PC-9 (cell line): ENCODE data around the gene GTF3A. TPM values are rescaled to one million over a fixed set of nuclear protein-coding genes. Genes with fewer than 3 reads are reported as not detected.

Experiments
- BruUV-seq: library from RNA; stranded (reverse); fragments of 400-500 nt; replicated peaks from 2 replicates; lab custom pipeline; 2021; lab: Mats Ljungman, UMichigan
- CTCF ChIA-PET: fragments of 300-600 bp; sonication (Branson Sonifier 250); formaldehyde crosslinking; loops from one replicate; lab custom pipeline; 2022; ENCODE audit warnings: antibody characterized with exemption; lab: Charles Lee
- POLR2A ChIA-PET: fragments of 300-600 bp; sonication (Branson Sonifier 250); formaldehyde crosslinking; loops from one replicate; lab custom pipeline; 2022; ENCODE audit warnings: antibody characterized with exemption; ENCODE audit not compliant: unreplicated experiment; lab: Charles Lee
- DNase-seq, 2 experiments: peaks; one replicate each; pipeline versions ENCODE4 v3.0.0 to v3.0.0-alpha.2; 2015 to 2022; ENCODE audit warnings: mixed read lengths in 1 of 2
- H2AFZ ChIP-seq: fragments of 200-600 bp; sonication (generic); 2 replicates; pipeline ENCODE4 v1.8.1; 2017; ENCODE audit warnings: antibody characterized with exemption
- H3F3A ChIP-seq: fragments of 200-600 bp; sonication (generic); 2 replicates; pipeline ENCODE4 v1.8.1; 2017; ENCODE audit warnings: antibody characterized with exemption, mild to moderate bottlenecking, low read depth; ENCODE audit not compliant: insufficient read depth
- H3K27ac ChIP-seq: fragments of 200-600 bp; sonication (generic); 2 replicates; pipeline ENCODE4 v1.6.1; 2016; ENCODE audit warnings: mixed run types
- H3K27me3 ChIP-seq: fragments of 200-600 bp; sonication (generic); 2 replicates; pipeline ENCODE4 v1.6.1; 2016; ENCODE audit warnings: low read depth, mixed run types; ENCODE audit not compliant: insufficient read depth
- H3K36me3 ChIP-seq: fragments of 200-600 bp; sonication (generic); 2 replicates; pipeline ENCODE4 v1.6.1; 2016; ENCODE audit warnings: low read depth, mixed run types
- H3K4me1 ChIP-seq: fragments of 200-600 bp; sonication (generic); replicated peaks from 2 replicates; pipeline ENCODE4 v1.6.1; 2016; ENCODE audit warnings: mixed run types; ENCODE audit not compliant: insufficient read depth
- H3K4me2 ChIP-seq: fragments of 200-600 bp; sonication (generic); 2 replicates; pipeline ENCODE4 v1.6.1; 2017; ENCODE audit warnings: mixed run types
- H3K4me3 ChIP-seq: fragments of 200-600 bp; sonication (generic); 2 replicates; pipeline ENCODE4 v1.6.1; 2016; ENCODE audit warnings: mixed run types
- H3K79me2 ChIP-seq: fragments of 200-600 bp; sonication (generic); 2 replicates; pipeline ENCODE4 v1.6.1; 2017; ENCODE audit warnings: low read depth, mixed run types
- H3K9me2 ChIP-seq: fragments of 200-600 bp; sonication (generic); 2 replicates; pipeline ENCODE4 v1.8.1; 2017; ENCODE audit warnings: mild to moderate bottlenecking; ENCODE audit not compliant: insufficient read depth
- H3K9me3 ChIP-seq: fragments of 200-600 bp; sonication (generic); 2 replicates; pipeline ENCODE4 v1.8.1; 2016; ENCODE audit warnings: low read depth; ENCODE audit not compliant: insufficient read depth
- H4K20me1 ChIP-seq: fragments of 200-600 bp; sonication (generic); 2 replicates; pipeline ENCODE4 v1.8.1; 2017; ENCODE audit not compliant: insufficient read depth
- CTCF ChIP-seq: fragments of 200-600 bp; sonication (generic); conservative IDR thresholded peaks from 2 replicates; pipeline ENCODE4 v1.6.1; 2017; ENCODE audit warnings: mixed run types, antibody characterized with exemption, mild to moderate bottlenecking, moderate library complexity
- EZH2 ChIP-seq: fragments of 200-600 bp; sonication (generic); IDR thresholded peaks from 2 replicates; pipeline ENCODE4 v1.8.0; 2017; ENCODE audit warnings: antibody characterized with exemption, low read depth
- intact Hi-C: fragments of 100-400 bp; cut with micrococcal nuclease; formaldehyde crosslinking; loops from one replicate; pipeline ENCODE4 v1.10.0; 2022; ENCODE audit not compliant: unreplicated experiment
- total RNA-seq: library from RNA; stranded (reverse); gene quantifications from 2 replicates; pipeline ENCODE4 v1.2.3, GENCODE V29; 2021

The GTF3A gene
- total RNA-seq, 1 experiment from 2014 or later, result 130 TPM

- H3F3A ChIP-seq, result no peaks in the 10 kb centered on the region
- H3K27me3 ChIP-seq, result no peaks in the 10 kb centered on the region
- H3K79me2 ChIP-seq, result peaks cover 18% of the 10 kb centered on the region
- TF ChIP-seq EZH2 (no peak), CTCF (no peak)
- POLR2A ChIA-PET, result interaction anchor here (0.7 kb wide), 1 partner anchor 276 kb away, joined by 3 read pairs; no protein-coding TSS in a partner anchor
- H2AFZ ChIP-seq, result no peak overlapping the region
- BruUV-seq, result no TSS peak
- H3K9me2 ChIP-seq, result no peaks in the 10 kb centered on the region
- H3K4me3 ChIP-seq, result no peak overlapping the region
- no peak overlapping the region for H3K27ac ChIP-seq
- H4K20me1 ChIP-seq, result no peaks in the 10 kb centered on the region
- H3K4me1 ChIP-seq, result no peaks in the 10 kb centered on the region
- H3K9me3 ChIP-seq, result no peaks in the 10 kb centered on the region
- CTCF ChIA-PET, result no interaction called here
- no peak for DNase-seq
- H3K4me2 ChIP-seq, result no peak overlapping the region
- intact Hi-C loops, result no loop called here
- H3K36me3 ChIP-seq, result no peaks in the 10 kb centered on the region
Measured at GRCh38 chr13:27442071-27442647, 17.7 kb downstream of the GTF3A start.

- no peak for DNase-seq
- Histone ChIP-seq H3K9me2 (no peaks in the 10 kb centered on the region), H3K9me3 (no peaks in the 10 kb centered on the region), H2AFZ (no peak overlapping the region), H4K20me1 (no peaks in the 10 kb centered on the region), H3K4me2 (no peak overlapping the region), H3F3A (no peaks in the 10 kb centered on the region), H3K4me3 (no peak overlapping the region), H3K4me1 (no peaks in the 10 kb centered on the region), H3K27me3 (no peaks in the 10 kb centered on the region), H3K27ac (no peak overlapping the region), H3K79me2 (peaks cover 24% of the 10 kb centered on the region), H3K36me3 (no peaks in the 10 kb centered on the region)
- CTCF ChIA-PET, result no interaction called here
- TF ChIP-seq CTCF, result no peak
- no peak for TF ChIP-seq EZH2
- no TSS peak for BruUV-seq
- POLR2A ChIA-PET, result interaction anchor here (0.7 kb wide), 1 partner anchor 277 kb away, joined by 3 read pairs; no protein-coding TSS in a partner anchor
- intact Hi-C loops, result no loop called here
Measured at GRCh38 chr13:27442797-27443196, 18.4 kb downstream of the GTF3A start.

- no TSS peak for BruUV-seq
- Histone ChIP-seq H3K27ac (no peak overlapping the region), H2AFZ (no peak overlapping the region), H3K4me1 (peaks cover 19% of the 10 kb centered on the region), H3K9me2 (no peaks in the 10 kb centered on the region), H3K4me3 (no peak overlapping the region), H3K4me2 (no peak overlapping the region), H3F3A (peaks cover 36% of the 10 kb centered on the region), H3K9me3 (no peaks in the 10 kb centered on the region), H3K79me2 (peaks cover 41% of the 10 kb centered on the region), H3K36me3 (no peaks in the 10 kb centered on the region), H4K20me1 (no peaks in the 10 kb centered on the region), H3K27me3 (no peaks in the 10 kb centered on the region)
- TF ChIP-seq EZH2 (no peak), CTCF (no peak)
- DNase-seq, result no peak
- CTCF ChIA-PET, result no interaction called here
- POLR2A ChIA-PET, result no interaction called here
- intact Hi-C loops, result no loop called here
Measured at GRCh38 chr13:27446986-27447583, 22.7 kb downstream of the GTF3A start.
